Measurements from ENCODE around the gene NFIB. TPM values are rescaled to one million over a fixed set of nuclear protein-coding genes. Genes with fewer than 3 reads are reported as not detected.

Gene NFIB
- total and polyA plus RNA-seq, 2 experiments from 2014 or later = 15.2 to 27.3 TPM

DNA sequence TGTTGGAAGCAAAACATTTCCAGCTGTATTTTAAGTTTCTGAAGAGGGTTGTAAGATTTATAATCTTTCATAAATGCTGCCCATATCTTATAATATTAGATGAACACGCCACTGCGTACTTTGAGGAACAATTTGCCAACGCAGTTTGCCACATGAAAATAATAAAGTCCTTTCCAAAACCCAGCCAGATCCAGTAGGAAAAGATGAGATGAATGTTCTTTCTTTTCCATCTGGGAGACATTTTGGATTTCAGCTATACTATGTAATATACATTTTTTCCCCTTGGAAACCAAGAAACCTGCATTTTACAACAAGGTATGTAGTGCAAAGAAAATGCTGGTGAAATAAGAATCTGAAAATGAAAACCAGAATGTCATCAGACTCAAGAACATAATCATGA, 125.4 kb downstream of the NFIB start:
- Histone ChIP-seq H3K4me1 (ENCODE audit: insufficient read depth) (peaks cover 8% of the 10 kb centered on the region), H3K4me3 (no peak overlapping the region), H3K27ac (no peak overlapping the region), H3K36me3 (replicated peaks; ENCODE audit: insufficient read depth, low read depth) (no peaks in the 10 kb centered on the region), H3K9me2 (replicated peaks; ENCODE audit: insufficient read depth) (no peaks in the 10 kb centered on the region), H3K27me3 (no peaks in the 10 kb centered on the region), H2AFZ (no peak overlapping the region), H3K9me3 (ENCODE audit: low read depth) (no peaks in the 10 kb centered on the region), H3K79me2 (peaks cover 79% of the 10 kb centered on the region), H4K20me1 (ENCODE audit: insufficient read depth, poor library complexity, severe bottlenecking) (peaks cover 11% of the 10 kb centered on the region), H3K4me2 (peak overlapping the region; percentile 19)
- 77% methylated on average over 3 of the region's 3 CpGs for WGBS (ENCODE audit: low lambda C conversion rate, missing lambda C conversion rate)
- no peak for DNase-seq (ENCODE audit: low spot score)
- TF ChIP-seq EZH2 (IDR thresholded peaks at IDR 0.05; ENCODE audit: borderline replicate concordance) (no peak), EZH2phosphoT487 (IDR thresholded peaks at IDR 0.05; ENCODE audit: low read depth, severe bottlenecking, unreplicated experiment) (no peak)
- TF ChIP-seq, protein P1, sequence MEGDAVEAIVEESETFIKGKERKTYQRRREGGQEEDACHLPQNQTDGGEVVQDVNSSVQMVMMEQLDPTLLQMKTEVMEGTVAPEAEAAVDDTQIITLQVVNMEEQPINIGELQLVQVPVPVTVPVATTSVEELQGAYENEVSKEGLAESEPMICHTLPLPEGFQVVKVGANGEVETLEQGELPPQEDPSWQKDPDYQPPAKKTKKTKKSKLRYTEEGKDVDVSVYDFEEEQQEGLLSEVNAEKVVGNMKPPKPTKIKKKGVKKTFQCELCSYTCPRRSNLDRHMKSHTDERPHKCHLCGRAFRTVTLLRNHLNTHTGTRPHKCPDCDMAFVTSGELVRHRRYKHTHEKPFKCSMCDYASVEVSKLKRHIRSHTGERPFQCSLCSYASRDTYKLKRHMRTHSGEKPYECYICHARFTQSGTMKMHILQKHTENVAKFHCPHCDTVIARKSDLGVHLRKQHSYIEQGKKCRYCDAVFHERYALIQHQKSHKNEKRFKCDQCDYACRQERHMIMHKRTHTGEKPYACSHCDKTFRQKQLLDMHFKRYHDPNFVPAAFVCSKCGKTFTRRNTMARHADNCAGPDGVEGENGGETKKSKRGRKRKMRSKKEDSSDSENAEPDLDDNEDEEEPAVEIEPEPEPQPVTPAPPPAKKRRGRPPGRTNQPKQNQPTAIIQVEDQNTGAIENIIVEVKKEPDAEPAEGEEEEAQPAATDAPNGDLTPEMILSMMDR (IDR thresholded peaks at IDR 0.05; ENCODE audit: poor library complexity) = no peak

DNA sequence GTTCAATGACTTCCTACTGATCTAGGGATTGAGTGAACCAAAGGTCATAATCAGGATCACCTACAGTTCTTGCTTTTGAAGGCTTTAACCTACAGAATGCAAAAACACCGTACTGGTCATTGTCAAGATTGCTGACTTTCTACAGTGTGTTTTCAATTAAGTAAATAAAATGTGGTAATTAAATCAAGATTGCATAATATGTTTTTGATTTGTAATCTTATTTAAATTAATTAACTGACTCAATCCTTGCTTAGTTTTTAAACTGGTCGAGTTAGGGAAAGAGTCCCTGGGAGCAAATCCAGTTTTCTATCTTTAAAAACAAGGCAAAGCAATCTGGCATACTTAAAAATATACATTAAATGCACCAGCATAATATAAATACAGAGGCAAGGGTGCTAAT, 125.9 kb downstream of the NFIB start:
- 55% methylated on average over 2 of the region's 2 CpGs for WGBS (ENCODE audit: low lambda C conversion rate, missing lambda C conversion rate)
- no peaks in the 10 kb centered on the region for H3K9me3 ChIP-seq (ENCODE audit: low read depth)
- TF ChIP-seq, protein P1 (IDR thresholded peaks at IDR 0.05; ENCODE audit: poor library complexity) = no peak
- TF ChIP-seq EZH2phosphoT487 (IDR thresholded peaks at IDR 0.05; ENCODE audit: low read depth, severe bottlenecking, unreplicated experiment) = no peak
- no peak for TF ChIP-seq EZH2 (IDR thresholded peaks at IDR 0.05; ENCODE audit: borderline replicate concordance)
- no peak for DNase-seq (ENCODE audit: low spot score)
- H3K36me3 ChIP-seq (replicated peaks; ENCODE audit: insufficient read depth, low read depth) = no peaks in the 10 kb centered on the region
- peaks cover 11% of the 10 kb centered on the region for H4K20me1 ChIP-seq (ENCODE audit: insufficient read depth, poor library complexity, severe bottlenecking)
- H3K27me3 ChIP-seq = no peaks in the 10 kb centered on the region
- no peaks in the 10 kb centered on the region for H3K9me2 ChIP-seq (replicated peaks; ENCODE audit: insufficient read depth)
- peaks cover 77% of the 10 kb centered on the region for H3K79me2 ChIP-seq
- no peak overlapping the region for H3K27ac ChIP-seq
- no peak overlapping the region for H2AFZ ChIP-seq
- H3K4me2 ChIP-seq = peak overlapping the region; percentile 19
- H3K4me3 ChIP-seq = no peak overlapping the region
- H3K4me1 ChIP-seq (ENCODE audit: insufficient read depth) = peaks cover 8% of the 10 kb centered on the region

DNA sequence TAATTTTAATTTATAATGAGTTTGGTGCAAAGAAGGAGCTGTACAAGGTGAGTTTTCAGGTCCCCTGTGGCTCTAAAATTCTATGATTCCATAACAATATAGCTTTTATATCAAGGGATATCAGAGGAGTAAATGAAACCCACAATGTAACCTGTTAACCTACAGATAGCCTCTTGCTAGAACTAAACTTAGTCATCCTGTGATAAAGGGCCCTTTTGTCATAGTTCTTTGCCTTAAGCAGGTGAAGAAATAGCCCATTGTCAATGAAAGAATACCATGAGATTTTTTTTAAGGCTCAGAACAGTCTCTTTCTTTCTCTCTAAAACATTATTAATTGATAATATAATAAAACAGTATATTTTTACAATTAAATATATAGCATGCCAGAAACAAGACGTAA, 127.8 kb downstream of the NFIB start:
- WGBS (ENCODE audit: low lambda C conversion rate, missing lambda C conversion rate) = 100% methylated on average over 1 of the region's 1 CpG
- Histone ChIP-seq H3K27ac (no peak overlapping the region), H3K9me3 (ENCODE audit: low read depth) (no peaks in the 10 kb centered on the region), H3K79me2 (peaks cover 72% of the 10 kb centered on the region), H3K27me3 (no peaks in the 10 kb centered on the region), H3K9me2 (replicated peaks; ENCODE audit: insufficient read depth) (no peaks in the 10 kb centered on the region), H2AFZ (no peak overlapping the region), H3K4me3 (no peak overlapping the region), H4K20me1 (ENCODE audit: insufficient read depth, poor library complexity, severe bottlenecking) (peaks cover 11% of the 10 kb centered on the region), H3K4me1 (ENCODE audit: insufficient read depth) (peaks cover 8% of the 10 kb centered on the region), H3K4me2 (no peak overlapping the region), H3K36me3 (replicated peaks; ENCODE audit: insufficient read depth, low read depth) (no peaks in the 10 kb centered on the region)
- no peak for DNase-seq (ENCODE audit: low spot score)
- TF ChIP-seq EZH2phosphoT487 (IDR thresholded peaks at IDR 0.05; ENCODE audit: low read depth, severe bottlenecking, unreplicated experiment) (no peak), EZH2 (IDR thresholded peaks at IDR 0.05; ENCODE audit: borderline replicate concordance) (no peak)
- TF ChIP-seq, protein P1 (IDR thresholded peaks at IDR 0.05; ENCODE audit: poor library complexity) = no peak

DNA sequence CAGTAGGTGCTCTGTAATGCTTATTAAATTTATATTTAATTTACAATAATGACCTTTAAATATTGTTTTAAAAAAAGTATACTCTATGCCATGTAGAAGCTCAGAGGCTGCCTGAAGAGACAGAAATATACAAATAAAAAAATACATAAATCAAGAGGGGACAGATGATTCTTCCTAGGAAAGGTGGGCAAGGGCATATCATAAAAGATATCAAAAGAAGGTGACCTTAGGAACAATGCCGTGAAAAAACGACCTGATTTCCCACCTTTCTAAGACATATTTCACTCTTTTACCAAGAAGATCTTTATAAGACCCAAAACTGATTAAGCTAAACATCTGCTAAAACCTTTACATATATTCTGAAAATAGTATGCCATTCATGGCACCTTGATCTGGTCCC, 128.9 kb downstream of the NFIB start:
- TF ChIP-seq, protein P1 (IDR thresholded peaks at IDR 0.05; ENCODE audit: poor library complexity) = no peak
- no peak for TF ChIP-seq EZH2 (IDR thresholded peaks at IDR 0.05; ENCODE audit: borderline replicate concordance)
- TF ChIP-seq EZH2phosphoT487 (IDR thresholded peaks at IDR 0.05; ENCODE audit: low read depth, severe bottlenecking, unreplicated experiment) = no peak
- Histone ChIP-seq H3K4me3 (no peak overlapping the region), H3K9me2 (replicated peaks; ENCODE audit: insufficient read depth) (no peaks in the 10 kb centered on the region), H2AFZ (no peak overlapping the region), H3K36me3 (replicated peaks; ENCODE audit: insufficient read depth, low read depth) (no peaks in the 10 kb centered on the region), H3K4me1 (ENCODE audit: insufficient read depth) (peaks cover 8% of the 10 kb centered on the region), H3K27ac (no peak overlapping the region), H4K20me1 (ENCODE audit: insufficient read depth, poor library complexity, severe bottlenecking) (peaks cover 11% of the 10 kb centered on the region), H3K4me2 (no peak overlapping the region), H3K79me2 (peaks cover 64% of the 10 kb centered on the region), H3K27me3 (no peaks in the 10 kb centered on the region), H3K9me3 (ENCODE audit: low read depth) (no peaks in the 10 kb centered on the region)
- no peak for DNase-seq (ENCODE audit: low spot score)
- 98% methylated on average over 2 of the region's 2 CpGs for WGBS (ENCODE audit: low lambda C conversion rate, missing lambda C conversion rate)

All from hepatocyte (in vitro differentiated cells).